Fibroblast of skin of back (primary cell): ENCODE data around the gene DDN.

ENCODE experiments used
- DNase-seq: peaks from one replicate; pipeline ENCODE4 v3.0.0-alpha.2; 2013

The DDN gene

GRCh38 chr12:49013428-49013827, 14.3 kb upstream of the DDN start:
- DNase-seq: no peak

- no peak for DNase-seq
Observed at GRCh38 chr12:49012739-49013138, 13.6 kb upstream of the DDN start.

- no peak for DNase-seq
Observed at GRCh38 chr12:49010092-49010668, 11.0 kb upstream of the DDN start.

GRCh38 chr12:49008943-49009342, 9.8 kb upstream of the DDN start:
- peak; percentile 14 for DNase-seq

DNA sequence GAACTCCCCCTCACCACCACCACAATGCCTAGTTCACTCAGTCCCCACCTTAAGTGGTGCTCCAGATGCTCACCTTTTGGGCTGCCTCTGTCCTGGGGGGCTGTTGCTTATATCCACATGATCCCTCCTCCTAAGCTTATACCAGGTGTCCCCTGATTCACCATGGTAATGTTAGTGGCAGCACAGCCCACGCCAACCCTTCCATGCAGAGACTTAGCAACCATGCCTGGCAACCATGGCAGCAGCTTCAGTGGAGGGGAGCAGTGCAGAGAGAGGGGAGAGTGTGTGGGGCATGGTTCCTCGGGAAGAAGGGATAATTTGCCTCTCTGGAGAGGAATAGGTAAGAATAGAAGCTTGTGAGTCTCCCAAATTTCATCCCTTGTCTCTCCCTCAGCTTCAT, 1.2 kb upstream of the DDN start:
- no peak for DNase-seq

GRCh38 chr12:48998497-48999353, 450 bp downstream of the DDN start:
- no peak for DNase-seq

GRCh38 chr12:48997719-48998496, 1.3 kb downstream of the DDN start:
- DNase-seq: no peak

DNA sequence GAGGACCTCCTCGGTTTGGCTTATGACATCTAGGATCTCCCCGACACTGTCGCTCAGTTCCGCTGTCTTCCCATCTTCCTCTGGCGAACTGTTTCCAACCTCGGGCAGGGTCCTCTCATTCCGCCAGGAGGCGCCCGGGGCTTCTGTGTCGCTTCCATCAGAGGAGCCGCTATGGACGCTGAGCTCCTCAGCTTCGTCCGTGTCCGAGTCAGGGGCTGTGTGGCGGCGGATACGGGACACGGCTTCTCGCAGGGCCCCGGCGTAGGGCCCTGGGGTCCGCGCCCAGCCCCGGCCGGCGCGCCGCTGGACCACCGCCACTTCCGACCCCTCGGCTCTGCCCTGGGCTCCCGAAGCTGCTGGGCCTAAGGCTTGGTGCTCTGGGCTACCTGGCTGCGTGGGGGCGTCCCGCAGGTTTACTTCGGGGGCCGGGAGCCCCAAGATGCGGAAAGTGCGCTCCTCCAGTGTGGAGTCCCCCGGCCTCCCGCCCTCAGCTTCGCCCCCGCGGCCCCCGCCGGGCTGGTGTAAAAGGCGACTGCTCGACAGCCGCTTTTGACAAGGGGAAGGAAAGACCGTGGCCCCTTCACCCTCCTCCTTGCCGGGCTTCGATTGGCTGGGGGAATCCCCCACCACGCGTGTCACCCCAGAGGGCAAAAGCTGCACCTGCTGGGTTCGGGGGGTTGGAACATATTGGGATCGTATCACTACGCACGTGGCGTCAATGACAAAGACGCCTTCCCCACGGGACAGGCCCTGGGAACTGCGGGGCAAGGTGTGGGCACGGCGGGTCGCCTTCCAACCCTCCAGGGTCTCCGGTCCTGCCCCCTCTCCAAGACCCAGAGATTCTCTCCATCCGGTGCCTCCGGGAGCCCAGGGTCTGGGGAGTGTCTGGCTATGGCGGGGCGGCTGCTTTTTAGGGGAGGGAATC, 2.1 kb downstream of the DDN start:
- peak; percentile 78 for DNase-seq

DNA sequence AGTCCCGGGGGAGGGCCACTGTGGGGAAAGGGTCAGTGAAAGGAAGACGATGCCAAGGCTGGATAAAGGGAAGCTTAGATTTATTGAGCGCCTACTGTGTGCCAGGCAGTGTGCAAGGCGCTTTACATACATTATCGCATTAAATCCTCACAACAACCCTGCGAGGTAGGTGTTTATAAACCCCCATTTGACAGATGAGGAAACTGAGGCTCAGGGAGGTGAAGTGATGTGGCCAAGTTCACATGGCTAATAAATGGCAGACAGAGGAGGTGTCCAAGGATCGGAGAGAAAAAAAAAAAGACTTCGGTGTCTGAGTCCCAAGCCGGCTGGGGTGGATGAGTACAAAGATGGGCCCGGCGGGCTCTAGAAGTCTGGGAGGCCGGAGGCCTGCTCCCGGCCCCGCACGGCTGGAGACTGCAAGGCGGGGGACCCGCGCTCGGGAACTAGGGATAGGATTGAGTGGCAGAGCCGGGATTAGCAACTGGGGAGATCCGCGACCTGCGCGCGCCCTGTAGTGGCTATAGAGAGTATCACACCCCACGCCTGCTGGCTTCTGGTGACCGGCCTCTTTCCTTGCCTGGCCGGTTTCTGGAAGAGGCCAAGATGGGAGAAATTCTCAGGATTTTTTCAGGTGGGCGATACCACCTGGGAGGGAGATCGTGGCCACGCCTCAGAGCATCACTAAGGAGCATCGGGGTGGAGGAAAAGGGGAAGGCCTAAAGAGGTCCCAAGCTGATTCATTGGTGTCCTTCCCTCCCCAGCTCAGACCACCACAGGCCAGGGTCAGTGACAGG, 3.9 kb downstream of the DDN start:
- peak; percentile 79 for DNase-seq

- DNase-seq: no peak
Observed at GRCh38 chr12:48994224-48995085, 4.7 kb downstream of the DDN start.

DNA sequence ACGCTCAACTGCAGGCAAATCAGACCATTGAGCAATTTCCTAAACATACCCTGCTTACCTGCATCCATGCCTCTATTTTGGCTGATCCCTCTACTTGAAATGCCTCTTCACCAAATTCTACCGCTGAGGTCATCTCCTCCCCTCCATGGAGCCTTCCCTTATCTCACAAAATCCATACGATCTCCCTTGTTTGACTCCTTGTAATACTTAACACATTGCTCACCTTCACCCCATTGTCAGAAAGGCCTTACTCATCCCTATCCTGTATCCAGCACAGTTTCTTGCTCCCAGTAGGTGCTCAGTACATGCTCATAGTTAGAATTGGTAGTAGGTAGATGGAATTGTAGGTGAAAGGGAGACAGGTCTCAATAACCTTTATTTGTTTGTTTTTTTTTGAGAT, 5.4 kb downstream of the DDN start:
- no peak for DNase-seq

- no peak for DNase-seq
Observed at GRCh38 chr12:48991247-48992050, 7.7 kb downstream of the DDN start.

- DNase-seq: no peak
Observed at GRCh38 chr12:48990552-48990951, 8.6 kb downstream of the DDN start.

DNA sequence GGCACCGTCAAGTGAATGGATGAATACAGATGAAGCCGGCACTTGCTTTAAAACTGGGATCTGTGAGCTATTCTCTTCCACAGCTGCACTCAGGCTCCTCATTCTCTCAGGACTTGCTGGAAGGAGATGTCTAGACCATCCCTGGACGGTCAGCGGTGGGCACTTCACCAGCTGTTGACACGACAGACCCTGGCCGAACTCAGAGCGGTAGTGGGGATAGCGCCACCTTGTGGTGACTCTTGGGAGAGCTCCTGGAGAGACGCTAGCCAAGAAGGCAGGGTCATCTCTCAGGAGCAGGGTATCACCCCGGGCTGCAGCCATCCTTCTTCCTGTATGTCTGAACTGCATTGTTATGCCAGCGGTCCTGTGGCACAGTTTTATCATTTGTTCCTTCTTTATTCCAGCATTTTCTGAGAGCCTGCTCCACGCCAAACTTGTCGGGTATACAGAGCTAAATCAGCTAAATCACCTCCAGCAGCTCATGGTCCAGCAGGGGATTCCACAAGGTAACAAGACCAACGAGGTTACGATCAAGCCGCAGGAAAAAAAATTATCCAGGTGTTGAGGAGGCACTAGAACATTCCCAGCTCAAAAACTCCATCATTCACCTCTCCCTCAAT, 11.0 kb downstream of the DDN start:
- no peak for DNase-seq

DNA sequence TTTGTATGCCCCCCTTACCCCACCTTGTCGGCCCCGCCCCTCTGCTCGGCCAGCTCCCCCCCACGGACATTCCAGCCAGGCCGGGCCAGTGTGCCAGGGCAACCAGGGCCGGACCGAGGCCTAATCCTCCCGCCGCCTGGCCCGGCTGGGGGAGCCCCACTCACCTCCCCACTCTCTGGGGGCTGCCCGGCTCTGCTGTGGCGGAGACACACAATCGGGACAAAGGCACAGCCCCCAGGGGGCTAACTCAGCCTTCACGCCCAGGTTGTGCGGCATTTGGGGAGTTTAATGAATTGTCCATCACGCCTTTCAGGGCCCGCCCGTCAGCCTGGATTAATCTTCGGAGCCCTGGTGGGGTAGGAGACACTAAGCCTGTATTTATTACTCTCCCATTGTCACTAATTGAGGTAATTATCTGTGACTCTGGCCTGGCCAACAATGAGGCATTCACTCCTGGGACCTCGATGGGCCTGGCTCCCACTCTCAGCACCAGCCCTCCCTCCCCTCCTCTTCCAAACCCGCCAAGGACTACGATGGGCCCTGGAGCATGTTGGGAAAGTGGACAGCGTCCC, 12.4 kb downstream of the DDN start:
- no peak for DNase-seq

- DNase-seq: no peak
Observed at GRCh38 chr12:48985901-48986300, 13.3 kb downstream of the DDN start.

DNA sequence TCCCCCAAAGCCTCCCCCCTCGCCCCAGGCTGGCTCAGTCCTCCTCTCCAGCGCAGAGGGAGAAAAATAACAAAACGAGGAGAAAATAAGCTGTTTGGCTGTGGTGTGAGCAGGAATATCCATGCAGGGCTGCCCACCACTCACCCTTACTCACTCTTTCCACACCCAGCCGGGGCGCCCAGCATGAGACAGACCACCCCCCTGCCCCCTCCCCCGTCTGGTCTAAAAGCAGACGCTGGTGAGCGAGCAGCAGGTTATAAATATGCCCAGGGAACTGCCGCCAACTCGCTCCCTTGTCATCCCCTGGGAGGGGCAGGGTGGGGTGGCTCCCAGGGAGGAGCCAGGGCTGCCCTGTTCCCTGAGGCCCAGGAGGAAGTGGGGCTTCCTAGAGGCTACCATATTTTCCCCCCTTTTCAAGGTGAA, 13.7 kb downstream of the DDN start:
- DNase-seq: no peak

- no peak for DNase-seq
Observed at GRCh38 chr12:48982397-48983080, 16.6 kb downstream of the DDN start.
